ENCODE data around the gene MMP24OS. TPM values are rescaled to one million over a fixed set of nuclear protein-coding genes. Genes with fewer than 3 reads are reported as not detected.

MMP24OS gene
- total and polyA plus RNA-seq, 4 donors: 5.2 to 16.0 (median 10.3) TPM

DNA sequence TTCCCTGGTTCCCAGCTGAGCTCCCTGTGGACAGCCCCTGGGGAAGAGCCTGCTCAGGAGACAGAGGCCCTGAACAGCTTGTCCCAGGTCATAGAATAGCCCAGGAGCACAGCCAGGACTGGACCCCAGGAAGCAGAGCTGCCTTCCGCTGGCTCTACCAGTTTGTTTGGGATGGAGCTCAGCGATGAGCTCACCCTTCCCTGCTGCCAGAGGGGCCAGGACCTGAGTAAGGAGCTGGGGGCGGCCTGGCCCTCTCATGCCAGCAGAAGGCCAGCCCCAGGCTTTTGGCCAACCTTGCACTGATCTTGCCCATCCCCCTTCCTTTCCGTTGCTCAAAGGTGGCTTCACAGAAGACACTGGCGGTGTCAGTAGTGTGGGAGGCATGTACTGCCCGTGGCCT is 17.5 kb downstream of the MMP24OS start:
- no peak for TF ChIP-seq GABPA (IDR thresholded peaks at IDR 0.05 in 1 of 2, conservative IDR thresholded peaks at IDR 0.05 in 1 of 2)
- no peak for TF ChIP-seq NR2F2 (IDR thresholded peaks at IDR 0.05)
- TF ChIP-seq CTCF (IDR thresholded peaks at IDR 0.05; ENCODE audit: low read depth, low read length, missing input control): no peak
- no peak for TF ChIP-seq HNF4G (IDR thresholded peaks at IDR 0.05)
- no peak for TF ChIP-seq ATF3 (IDR thresholded peaks at IDR 0.05)
- no peak for TF ChIP-seq FOXA2 (IDR thresholded peaks at IDR 0.05)
- no peak for TF ChIP-seq YY1 (IDR thresholded peaks at IDR 0.05)
- no peak for TF ChIP-seq HNF4A (conservative IDR thresholded peaks at IDR 0.05)
- TF ChIP-seq TAF1 (conservative IDR thresholded peaks at IDR 0.05): no peak
- no peak for TF ChIP-seq REST (IDR thresholded peaks at IDR 0.05)
- no peak for TF ChIP-seq FOXA1 (IDR thresholded peaks at IDR 0.05)
- TF ChIP-seq, protein P1, sequence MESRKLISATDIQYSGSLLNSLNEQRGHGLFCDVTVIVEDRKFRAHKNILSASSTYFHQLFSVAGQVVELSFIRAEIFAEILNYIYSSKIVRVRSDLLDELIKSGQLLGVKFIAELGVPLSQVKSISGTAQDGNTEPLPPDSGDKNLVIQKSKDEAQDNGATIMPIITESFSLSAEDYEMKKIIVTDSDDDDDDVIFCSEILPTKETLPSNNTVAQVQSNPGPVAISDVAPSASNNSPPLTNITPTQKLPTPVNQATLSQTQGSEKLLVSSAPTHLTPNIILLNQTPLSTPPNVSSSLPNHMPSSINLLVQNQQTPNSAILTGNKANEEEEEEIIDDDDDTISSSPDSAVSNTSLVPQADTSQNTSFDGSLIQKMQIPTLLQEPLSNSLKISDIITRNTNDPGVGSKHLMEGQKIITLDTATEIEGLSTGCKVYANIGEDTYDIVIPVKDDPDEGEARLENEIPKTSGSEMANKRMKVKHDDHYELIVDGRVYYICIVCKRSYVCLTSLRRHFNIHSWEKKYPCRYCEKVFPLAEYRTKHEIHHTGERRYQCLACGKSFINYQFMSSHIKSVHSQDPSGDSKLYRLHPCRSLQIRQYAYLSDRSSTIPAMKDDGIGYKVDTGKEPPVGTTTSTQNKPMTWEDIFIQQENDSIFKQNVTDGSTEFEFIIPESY (IDR thresholded peaks at IDR 0.05): no peak
- TF ChIP-seq, protein P2, sequence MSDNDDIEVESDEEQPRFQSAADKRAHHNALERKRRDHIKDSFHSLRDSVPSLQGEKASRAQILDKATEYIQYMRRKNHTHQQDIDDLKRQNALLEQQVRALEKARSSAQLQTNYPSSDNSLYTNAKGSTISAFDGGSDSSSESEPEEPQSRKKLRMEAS (IDR thresholded peaks at IDR 0.05): no peak
- TF ChIP-seq RXRA (IDR thresholded peaks at IDR 0.05): no peak
- TF ChIP-seq EGR1 (IDR thresholded peaks at IDR 0.05; ENCODE audit: low read depth in 2 of 2): no peak
- TF ChIP-seq SP1 (IDR thresholded peaks at IDR 0.05): no peak
- no peak for TF ChIP-seq JUND (IDR thresholded peaks at IDR 0.05)
- Histone ChIP-seq H3K9ac (ENCODE audit: low read depth in 1 of 2, low read length in 2 of 2) (no peak overlapping the region), H3K9me3 (ENCODE audit: control insufficient read depth in 4 of 4, low read length in 3 of 4) (no peaks in the 10 kb centered on the region), H3K4me1 (ENCODE audit: control insufficient read depth in 4 of 4, insufficient read depth in 4 of 4, low read length in 3 of 4) (peaks cover 5 to 13% (median 11%) of the 10 kb centered on the region in 4 donors), H3K27ac (ENCODE audit: low read depth in 1 of 2, low read length in 2 of 2) (no peak overlapping the region), H3K4me3 (ENCODE audit: low read depth in 1 of 3, low read length in 3 of 3) (no peak overlapping the region), H3K27me3 (ENCODE audit: control insufficient read depth in 4 of 4, insufficient read depth in 4 of 4, low read length in 3 of 4) (no peaks in the 10 kb centered on the region), H3K36me3 (ENCODE audit: control insufficient read depth in 4 of 4, insufficient read depth in 3 of 4, low read depth in 1 of 4, low read length in 3 of 4) (no peaks in the 10 kb centered on the region)
- WGBS: 86% methylated on average over 6 of the region's 6 CpGs
- no peak for DNase-seq (ENCODE audit: low spot score)
